ENCODE measurements around the gene LRP1.

- TF ChIP-seq SUZ12 (IDR thresholded peaks at IDR 0.05) (no peak), FOXM1 (IDR thresholded peaks at IDR 0.05; ENCODE audit: borderline replicate concordance) (no peak), ELF4 (IDR thresholded peaks at IDR 0.05) (no peak), TARDBP (IDR thresholded peaks at IDR 0.05) (no peak), FOXK2 (IDR thresholded peaks at IDR 0.05) (no peak), FOXA1 (IDR thresholded peaks at IDR 0.05) (no peak), SP1 (IDR thresholded peaks at IDR 0.05) (no peak), ZNF384 (IDR thresholded peaks at IDR 0.05) (no peak), ARNT (IDR thresholded peaks at IDR 0.05) (no peak), HDGF (IDR thresholded peaks at IDR 0.05; ENCODE audit: borderline replicate concordance) (no peak)
These were observed 116.0 kb downstream of the LRP1 start for GRCh38 chr12:57244312-57244696.

Data from HEK293T (cell line).